Activated effector memory CD4-positive, alpha-beta T cell treated with anti-CD3 and anti-CD28 coated beads, Interleukin-2, amount 50 U/mL, for 16 hours (primary cell): Measurements from ENCODE around the gene CPO.
"Not testable (repeated sequence)": the region's sequence is repeated elsewhere in the genome, so short reads cannot be mapped to it uniquely, and the experiment has no call there.

Experiments used
- DNase-seq: peaks from one replicate; pipeline ENCODE4 v3.0.0-alpha.2; 2020

The CPO gene, protein sequence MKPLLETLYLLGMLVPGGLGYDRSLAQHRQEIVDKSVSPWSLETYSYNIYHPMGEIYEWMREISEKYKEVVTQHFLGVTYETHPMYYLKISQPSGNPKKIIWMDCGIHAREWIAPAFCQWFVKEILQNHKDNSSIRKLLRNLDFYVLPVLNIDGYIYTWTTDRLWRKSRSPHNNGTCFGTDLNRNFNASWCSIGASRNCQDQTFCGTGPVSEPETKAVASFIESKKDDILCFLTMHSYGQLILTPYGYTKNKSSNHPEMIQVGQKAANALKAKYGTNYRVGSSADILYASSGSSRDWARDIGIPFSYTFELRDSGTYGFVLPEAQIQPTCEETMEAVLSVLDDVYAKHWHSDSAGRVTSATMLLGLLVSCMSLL

DNA sequence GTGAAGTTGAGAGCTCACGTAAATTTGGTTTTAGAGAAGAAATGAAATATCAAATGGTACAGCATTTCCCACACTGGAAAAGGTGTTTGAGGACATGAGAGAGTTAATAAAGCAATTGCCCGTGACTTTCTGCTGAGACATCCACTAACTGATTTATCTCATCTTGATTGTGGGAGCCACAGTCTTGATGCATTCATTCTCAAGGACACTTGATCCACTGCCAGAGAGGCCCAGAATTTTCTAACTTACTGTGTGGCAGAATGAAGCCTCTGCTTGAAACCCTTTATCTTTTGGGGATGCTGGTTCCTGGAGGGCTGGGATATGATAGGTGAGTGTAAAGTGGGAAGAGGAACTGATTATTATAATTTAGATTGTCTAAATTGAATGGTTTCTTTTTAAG lies at the start of gene CPO:
CPO (plus strand) TSS at position 179 of the 400 bp plus-strand sequence; CDS start at position 261, 82 bp downstream.
- DNase-seq, result no peak

DNA sequence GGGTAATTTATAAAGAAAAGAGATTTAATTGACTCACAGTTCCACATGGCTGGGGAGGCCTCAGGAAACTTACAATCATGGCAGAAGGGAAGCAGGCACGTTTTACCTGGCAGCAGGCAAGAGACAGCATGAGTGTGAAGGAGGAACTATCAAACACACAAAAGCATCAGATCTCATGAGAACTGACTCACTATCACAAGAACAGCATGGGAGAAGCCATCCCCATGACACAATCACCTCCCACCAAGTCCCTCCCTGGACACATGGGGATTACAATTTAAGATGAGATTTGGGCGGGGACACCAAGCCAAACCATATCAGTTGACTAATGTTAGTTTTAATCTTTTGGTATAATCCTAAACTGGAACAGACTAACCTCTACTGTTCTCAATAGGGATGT lies 49.1 kb upstream of the CPO start:
- no peak for DNase-seq

DNA sequence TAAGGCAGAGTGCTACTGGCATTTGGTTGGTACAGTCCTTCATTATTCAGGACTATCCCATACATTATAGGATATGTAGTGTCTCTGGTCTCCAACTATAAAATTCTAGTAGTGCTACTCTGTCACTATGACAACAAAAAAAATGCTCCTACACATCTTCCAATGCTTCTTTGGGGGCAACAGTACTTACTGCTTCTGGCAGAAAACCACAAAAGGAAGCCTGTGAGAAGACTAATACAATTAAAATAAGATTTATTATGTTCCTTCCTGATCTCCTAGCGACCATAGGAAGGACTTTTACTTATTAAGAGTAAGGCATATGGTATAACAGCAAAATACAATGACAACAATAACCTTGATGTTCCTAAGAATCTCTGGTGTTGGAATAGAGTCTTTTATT lies 48.4 kb upstream of the CPO start:
- no peak for DNase-seq

DNA sequence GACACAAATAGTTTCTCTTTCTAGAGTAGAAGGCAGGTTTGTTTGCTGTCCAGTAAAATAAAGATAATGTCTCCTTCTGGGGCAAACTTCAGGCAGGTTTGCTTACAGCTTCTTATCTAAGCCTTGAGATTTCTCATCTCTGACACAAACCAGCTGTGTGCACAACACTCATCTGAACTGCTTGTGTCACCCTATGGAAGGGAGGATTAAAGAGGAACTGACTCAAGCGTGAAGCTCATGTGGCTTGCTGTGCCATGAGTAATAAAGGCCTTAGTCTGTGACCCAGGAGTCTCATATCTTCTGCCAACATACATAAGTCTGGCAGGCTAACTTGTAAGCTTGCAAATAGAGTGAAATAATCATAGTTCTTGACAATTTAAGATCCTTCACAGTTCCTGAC lies 24.2 kb upstream of the CPO start:
- no peak for DNase-seq

DNA sequence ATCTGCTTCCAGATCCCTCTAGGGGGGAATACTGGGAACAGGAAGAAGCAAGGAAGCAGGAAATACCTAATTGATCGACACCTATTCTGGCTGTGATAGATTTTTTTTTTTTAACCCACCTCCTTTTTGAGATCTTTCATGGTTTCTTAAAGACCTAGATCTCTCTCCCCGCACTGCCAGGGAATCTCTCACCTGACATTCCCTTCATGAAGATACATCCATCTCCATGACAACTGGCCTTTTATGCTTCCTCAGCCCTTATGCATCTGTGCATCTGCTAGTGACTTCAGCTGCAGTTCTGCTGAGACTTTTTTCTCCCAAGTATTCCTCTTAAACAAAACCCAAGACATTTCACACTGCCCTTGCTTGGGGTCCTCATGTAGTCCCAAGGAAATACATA lies 21.1 kb upstream of the CPO start:
- no peak for DNase-seq

DNA sequence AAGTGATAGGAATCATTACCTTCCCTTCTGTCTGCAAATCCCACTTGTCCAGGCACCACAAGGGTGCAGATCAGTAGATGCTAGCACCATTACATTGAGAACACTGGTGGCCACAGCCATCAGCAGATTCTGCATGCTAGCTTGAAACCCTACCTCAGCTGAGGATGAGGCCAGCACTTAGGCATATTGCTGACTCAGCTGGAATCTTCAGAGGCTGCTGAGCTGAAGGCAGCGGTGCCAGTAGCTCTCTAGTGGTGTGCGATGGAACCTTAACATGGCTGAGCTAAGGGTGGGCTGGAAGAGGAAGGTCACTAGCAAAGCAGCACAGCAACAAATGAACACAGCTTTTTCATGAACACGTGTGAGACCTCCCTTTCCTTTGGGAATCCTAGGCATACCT lies 19.0 kb upstream of the CPO start:
- DNase-seq, result no peak

DNA sequence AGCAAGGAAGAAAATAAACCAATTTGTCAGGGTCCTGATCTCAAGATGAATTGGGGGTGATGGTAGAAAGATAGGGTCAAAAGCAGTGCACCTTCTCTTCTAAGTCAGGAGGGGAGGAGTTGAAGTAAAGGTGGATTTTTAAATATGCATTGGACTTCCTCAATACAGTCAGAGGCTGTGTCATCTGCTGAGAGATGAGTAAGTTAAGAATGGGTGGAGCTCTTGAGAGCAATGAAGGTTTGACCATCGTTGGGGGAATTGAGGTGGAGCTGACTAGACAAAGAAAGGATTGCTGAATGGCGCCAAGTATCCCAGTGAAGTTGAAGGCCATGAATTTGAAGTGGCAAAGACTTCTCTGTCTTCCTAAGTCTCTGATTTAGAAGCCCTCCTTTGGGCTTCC lies 18.4 kb upstream of the CPO start:
- no peak for DNase-seq

DNA sequence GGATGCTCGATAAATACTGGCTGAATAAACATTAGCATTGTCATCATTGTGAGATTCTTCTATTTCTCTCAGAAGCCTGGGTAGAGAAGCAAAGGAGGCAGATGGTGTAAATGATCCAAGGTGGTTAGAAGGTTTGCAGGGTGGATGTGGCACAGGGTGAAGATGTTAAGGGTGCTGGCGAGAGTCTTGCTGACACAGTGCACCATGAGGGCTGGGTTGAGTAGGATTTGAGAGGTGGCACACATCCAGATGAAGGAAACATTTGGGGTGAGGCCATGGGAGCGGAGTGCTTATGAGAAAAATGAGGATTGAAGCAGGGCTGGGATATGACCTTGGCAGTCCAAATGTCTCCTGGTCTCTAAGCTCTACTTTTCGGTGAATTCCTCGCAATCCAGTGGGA lies 17.8 kb upstream of the CPO start:
- DNase-seq, result no peak

DNA sequence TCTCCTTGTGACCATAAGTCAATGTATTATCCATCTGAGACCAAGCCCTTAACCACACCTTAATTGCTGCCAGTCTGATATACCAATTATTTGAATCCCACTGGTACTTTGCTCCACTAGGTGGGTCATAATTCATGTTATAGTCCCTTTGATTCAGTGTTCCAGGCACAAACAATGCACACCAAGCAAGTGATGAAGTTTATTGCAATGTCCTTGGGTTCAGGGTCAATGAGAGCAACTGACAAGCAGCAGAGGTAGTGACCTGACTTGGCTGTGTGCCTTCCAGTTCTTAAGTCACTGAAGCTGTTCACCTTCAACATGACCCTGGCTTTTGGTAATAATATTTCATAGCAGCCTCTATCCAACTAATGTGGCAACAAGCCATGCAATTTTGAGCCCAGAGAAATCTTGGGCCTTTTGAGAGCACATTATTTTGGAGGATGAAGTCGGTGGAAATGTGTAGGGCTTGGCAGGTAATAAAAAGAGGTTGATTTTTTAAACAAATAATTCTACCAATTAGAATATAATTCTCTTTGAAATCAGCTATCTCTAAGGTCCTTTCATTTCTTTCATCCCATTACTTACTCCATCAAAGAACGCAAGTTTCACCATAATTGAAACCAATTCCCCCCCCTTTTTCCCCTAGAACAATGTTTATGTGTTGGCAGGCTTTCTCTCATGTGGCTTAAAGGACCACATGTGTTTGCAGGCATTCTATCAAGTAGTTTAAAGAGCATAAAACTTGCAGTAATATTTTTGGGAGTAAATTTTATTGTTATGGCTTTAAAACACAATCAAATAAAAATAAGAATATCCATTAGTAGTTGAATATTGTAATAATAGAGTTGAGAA lies 3.1 kb upstream of the CPO start:
- no peak for DNase-seq

DNA sequence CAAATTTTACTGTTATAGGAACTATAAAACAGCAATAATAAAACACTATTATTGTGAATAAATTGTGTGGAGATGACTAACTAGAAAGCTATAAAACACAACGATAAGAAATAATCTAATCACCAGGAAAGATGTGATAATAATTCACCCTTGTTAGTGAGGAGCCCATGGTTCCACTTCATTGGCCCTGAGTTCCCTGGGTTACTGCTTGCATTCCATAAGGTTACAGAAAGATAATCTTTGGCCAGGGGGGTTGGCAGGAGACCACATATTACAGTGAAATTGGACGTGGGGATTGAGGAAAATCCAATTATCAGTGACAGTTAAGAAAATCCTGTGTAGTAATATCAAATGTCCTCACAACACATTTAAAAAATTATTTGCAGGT lies 2.5 kb upstream of the CPO start:
- DNase-seq, result no peak

DNA sequence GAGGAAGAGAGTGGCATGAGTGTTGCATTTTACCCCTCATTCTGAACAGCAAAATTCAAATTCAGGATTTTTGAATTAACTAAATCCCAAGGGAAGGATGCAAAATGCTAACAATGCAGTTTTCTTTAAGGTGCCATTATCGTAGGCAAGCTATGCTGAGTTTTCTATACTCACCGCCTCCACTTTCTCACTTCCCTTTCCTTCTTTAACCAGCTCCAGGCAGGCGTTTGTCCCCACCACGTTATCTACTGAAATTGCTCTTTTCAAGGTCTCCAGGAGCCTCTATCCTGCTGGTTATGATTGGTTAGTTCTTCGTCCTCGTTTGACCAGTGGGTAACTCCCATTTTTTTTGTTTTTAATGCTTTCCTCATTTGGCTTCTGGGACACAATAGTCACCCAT lies 1.8 kb upstream of the CPO start:
- DNase-seq, result no peak

DNA sequence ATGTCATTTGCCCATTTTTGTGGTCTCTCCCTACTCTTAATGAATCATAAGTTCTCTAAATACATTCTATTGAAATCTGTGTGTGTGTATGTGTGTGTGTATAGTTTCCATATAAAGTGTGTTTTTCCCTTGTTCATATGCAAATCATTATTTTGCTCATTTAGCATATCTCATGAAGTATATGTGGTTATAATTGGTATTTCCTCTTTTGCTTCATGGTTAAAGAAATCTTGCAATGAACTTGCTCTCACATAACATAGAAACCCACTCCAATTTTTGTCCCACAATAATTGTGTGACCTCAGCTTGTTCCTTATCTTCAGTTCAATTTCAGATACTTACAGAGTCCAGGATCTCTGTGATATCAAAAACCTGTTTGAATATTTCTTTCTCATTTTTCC lies 1.2 kb downstream of the CPO start:
- no peak for DNase-seq

DNA sequence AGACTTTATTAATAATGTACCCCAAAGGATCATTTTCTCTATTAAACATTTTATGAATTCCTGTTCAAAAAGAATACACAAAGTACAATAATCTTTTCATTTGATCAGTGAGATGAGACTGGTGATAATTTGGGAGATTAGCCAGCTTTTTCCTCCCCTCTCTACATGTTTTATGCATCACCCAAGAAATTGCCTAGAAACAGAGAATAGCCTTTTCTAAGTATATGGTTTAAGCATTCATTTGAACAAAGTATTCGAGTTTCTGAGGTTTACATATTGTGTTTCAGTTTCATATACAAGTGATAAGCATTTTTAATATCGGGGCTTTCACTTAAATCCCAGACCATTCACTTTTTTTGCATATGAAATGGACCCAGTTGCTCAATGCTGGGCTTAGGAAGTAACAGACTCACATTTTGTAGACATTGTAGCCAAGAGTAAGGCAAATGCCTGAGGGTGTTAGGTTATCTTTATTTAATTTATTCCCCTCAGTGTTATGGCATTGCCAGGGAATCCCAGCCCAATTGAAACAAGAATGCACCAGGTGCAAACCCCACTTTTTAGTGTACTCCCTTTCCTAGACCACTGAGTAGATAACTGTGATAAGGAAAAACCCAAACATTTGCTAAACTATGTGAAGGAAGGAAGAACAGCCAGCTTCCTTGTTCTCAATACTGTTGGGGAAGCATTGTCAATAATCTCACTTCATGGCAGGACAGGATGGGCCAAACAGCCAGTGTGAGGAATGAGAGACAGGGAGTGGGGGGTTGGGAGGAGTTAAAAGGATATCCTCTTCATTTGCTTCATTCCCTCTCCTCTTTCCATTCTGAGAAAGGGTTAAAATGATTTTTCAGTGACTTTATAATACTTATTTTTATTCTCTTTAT lies 3.5 kb downstream of the CPO start:
- DNase-seq, result no peak

DNA sequence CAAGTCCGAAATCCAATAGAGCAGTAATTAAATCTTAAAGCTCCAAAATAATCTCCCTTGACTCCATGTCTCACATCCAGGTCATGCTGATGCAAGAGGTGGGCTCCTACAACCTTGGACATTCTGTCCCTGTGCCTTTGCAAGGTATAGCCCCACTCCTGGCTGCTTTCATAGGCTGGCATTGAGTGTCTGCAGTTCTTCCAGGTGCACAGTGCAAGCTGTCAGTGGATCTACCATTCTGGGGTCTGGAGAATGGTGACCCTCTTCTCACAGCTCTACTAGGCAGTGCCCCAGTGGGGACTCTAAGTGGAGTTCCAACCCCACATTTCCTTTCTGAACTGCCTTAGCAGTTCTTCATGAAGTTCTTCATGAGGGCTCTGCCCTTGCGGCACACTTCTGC lies 14.1 kb downstream of the CPO start:
- not testable (repeated sequence) for DNase-seq

DNA sequence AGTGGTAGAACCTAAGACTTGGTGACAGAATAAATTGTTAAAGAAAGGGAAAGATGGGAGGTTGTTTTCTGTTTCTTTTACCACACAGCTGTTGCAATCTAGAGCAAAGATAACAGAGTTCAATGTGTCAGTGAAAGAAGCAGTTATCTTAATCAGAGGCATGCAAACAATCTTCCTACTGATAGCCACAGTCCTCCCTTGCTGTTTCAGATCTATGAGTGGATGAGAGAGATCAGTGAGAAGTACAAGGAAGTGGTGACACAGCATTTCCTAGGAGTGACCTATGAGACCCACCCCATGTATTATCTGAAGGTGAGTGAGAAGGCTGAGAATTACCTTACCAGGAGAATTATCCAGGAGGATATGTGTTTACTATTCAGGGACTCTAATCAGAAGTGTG lies 15.9 kb downstream of the CPO start:
- DNase-seq, result no peak

DNA sequence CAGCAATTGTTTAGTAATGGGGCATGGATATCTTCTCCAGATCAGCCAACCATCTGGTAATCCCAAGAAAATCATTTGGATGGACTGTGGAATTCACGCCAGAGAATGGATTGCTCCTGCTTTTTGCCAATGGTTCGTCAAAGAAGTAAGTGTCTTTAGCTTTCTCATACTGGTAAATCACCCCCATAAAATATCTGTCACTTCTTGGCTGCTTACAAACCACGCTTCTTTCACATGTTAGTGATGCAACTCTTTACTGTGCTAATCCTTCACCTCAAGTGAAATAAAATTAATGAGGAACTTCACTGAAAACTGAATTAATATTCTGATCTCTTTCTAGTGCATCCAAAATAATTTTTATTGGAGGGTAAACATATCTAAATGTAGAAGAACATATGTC lies 18.9 kb downstream of the CPO start:
- DNase-seq, result no peak

DNA sequence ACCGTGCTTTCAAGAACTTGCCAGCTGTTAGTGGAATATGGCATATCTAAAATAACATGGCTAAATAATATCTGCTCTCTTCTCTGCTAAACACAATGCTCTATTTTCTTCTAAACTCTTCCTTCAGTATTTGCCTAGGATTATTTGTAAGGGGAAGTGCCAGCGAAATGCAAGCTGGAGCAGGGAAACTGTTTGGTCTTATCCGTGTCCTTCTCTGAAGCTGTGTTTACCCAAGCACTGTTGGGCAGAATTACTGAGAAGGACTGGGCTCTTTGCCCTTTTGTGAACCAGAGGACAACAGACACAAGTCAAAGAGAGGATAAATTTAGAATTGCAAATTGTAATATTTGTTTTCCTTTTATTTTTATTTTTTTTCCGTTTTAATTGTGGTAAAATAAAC lies 23.6 kb downstream of the CPO start:
- no peak for DNase-seq

DNA sequence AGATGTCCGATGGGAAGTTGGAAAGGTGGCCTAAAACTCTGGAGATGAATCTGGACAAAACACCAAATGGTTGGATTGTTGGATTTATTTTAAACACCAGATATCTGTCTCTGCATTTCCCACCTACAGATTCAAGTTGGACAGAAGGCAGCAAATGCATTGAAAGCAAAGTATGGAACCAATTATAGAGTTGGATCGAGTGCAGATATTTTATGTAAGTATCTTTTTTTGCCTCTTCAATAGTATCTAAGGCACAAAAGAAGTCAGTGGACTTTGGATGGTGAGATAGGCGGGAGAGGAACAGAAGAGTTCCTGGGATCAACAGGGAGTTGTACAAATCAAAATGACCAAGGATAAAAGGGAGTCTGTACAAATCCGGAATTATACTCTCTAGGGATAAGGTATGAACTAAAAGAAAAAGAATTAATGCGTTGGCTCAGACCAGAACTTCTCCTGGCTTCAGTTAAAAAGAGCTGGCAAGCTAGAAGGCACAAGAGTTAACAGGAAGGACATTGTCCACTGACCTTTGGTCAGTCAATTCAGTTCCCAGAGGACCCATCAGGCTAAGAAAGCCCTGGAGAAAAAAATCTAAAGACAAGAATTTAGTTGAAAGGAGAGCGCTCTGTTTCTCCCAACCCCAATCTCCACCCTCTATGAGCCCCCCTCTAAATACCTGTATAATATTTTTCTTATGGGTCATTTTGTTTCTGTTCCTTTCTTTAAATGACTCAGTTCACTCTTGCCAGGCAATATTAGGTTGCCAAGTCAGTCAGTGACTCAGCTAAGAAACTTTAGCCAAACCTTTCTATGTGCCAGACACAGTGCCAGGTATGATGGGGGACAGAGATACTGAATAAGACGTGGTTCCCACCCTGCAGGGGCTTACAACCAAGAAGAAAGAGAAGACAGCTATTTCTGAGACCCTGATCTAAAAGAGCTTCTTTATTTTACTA lies 29.1 kb downstream of the CPO start:
- DNase-seq, result no peak

DNA sequence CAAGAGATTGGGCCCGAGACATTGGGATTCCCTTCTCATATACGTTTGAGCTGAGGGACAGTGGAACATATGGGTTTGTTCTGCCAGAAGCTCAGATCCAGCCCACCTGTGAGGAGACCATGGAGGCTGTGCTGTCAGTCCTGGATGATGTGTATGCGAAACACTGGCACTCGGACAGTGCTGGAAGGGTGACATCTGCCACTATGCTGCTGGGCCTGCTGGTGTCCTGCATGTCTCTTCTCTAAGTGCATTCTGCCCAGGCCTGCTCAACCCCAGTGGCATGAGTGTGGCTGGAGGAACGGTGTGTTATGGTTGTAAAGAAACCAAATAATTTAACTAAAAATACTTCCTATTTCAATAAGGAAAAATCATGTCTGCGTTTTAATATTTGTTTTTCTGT lies 29.9 kb downstream of the CPO start:
- DNase-seq, result no peak

DNA sequence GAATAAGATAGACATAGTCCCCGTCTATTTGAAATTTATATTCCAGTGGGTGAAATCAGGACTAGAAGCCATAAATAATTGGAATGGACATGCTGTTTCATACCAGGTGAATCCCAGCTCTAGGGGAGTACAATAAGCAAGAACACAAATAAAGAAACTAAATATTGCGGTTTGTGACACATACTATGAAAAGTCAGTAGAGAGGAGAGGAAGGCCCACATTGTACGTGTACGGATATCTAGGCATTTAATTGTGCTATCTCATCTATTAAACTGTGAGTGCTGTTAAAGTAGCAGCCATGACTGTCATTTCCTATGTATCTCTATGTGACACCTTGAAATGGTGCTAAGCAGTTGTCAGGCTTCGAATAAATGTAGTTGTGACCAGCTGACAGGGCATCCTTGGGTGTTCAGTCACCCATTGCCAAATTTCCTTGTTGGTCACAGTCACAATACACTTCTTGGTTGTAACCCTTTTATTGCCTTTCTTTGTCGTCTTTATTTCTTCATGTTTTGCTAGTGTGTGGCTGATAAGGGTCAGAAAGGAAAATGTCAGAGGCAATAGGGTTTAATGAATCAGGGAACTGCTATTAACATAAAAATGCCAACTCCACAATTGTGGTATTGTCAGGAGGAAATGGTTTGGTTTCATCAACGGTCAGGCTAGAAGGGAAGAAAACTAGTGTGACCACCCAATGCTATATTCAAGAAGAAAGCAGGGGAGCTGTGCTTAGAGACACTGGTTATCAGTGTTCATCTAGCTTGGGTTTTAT lies 31.5 kb downstream of the CPO start:
- DNase-seq, result no peak

DNA sequence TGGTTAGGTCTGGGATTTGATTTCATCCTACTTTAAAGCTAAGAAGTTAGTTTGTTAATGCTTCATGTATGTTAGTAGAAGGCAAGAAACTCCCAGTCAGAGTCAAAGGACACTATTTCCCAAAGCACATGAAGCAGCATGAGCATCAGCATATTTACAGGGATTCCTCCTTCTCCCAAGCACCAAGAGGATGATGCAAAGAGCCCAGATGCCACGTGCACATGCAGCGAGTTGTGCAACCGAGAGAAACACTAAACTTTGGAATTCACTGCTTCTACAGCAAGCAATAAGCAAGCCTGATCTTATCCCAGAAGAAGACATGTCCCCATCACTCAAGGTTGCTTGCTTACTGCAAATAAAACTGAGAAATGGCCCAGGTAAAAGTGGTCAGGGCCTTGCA lies 32.5 kb downstream of the CPO start:
- DNase-seq, result no peak
